ENCODE measurements around the gene ARID1B. TPM values are rescaled to one million over a fixed set of nuclear protein-coding genes. Genes with fewer than 3 reads are reported as not detected.

Gene ARID1B
- total RNA-seq, 1 donor from 2014 or later, result 16.3 TPM

- Histone ChIP-seq H3K27me3 (ENCODE audit: control insufficient read depth, insufficient read depth, low read length) (no peaks in the 10 kb centered on the region), H3K4me3 (ENCODE audit: low read depth, low read length) (no peak overlapping the region), H3K36me3 (ENCODE audit: control insufficient read depth, insufficient read depth, low read length) (no peaks in the 10 kb centered on the region)
- no peak for FAIRE-seq
- no peak for TF ChIP-seq CTCF (IDR thresholded peaks at IDR 0.05; ENCODE audit: insufficient read depth, low read length, severe bottlenecking)
- no peak for DNase-seq (ENCODE audit: low read depth)
Measured at GRCh38 chr6:157019733-157020132, 242.6 kb downstream of the ARID1B start.

- no peak for FAIRE-seq
- peak; percentile 35 for DNase-seq (ENCODE audit: low read depth)
- TF ChIP-seq CTCF (IDR thresholded peaks at IDR 0.05; ENCODE audit: insufficient read depth, low read length, severe bottlenecking), result no peak
- H3K4me3 ChIP-seq (ENCODE audit: low read depth, low read length), result peak overlapping the region; percentile 84
- H3K27me3 ChIP-seq (ENCODE audit: control insufficient read depth, insufficient read depth, low read length), result no peaks in the 10 kb centered on the region
- no peaks in the 10 kb centered on the region for H3K36me3 ChIP-seq (ENCODE audit: control insufficient read depth, insufficient read depth, low read length)
Measured at GRCh38 chr6:157020398-157020797, 243.2 kb downstream of the ARID1B start.

GRCh38 chr6:157020881-157021343 lies 243.7 kb downstream of the ARID1B start:
- Histone ChIP-seq H3K4me3 (ENCODE audit: low read depth, low read length) (peak overlapping the region; percentile 84), H3K36me3 (ENCODE audit: control insufficient read depth, insufficient read depth, low read length) (no peaks in the 10 kb centered on the region), H3K27me3 (ENCODE audit: control insufficient read depth, insufficient read depth, low read length) (no peaks in the 10 kb centered on the region)
- FAIRE-seq, result no peak
- TF ChIP-seq CTCF (IDR thresholded peaks at IDR 0.05; ENCODE audit: insufficient read depth, low read length, severe bottlenecking), result no peak
- DNase-seq (ENCODE audit: low read depth), result no peak

GRCh38 chr6:157021344-157021992 lies 244.3 kb downstream of the ARID1B start:
- no peaks in the 10 kb centered on the region for H3K27me3 ChIP-seq (ENCODE audit: control insufficient read depth, insufficient read depth, low read length)
- peak; percentile 39 for TF ChIP-seq CTCF (IDR thresholded peaks at IDR 0.05; ENCODE audit: insufficient read depth, low read length, severe bottlenecking)
- DNase-seq (ENCODE audit: low read depth), result peak; percentile 83
- no peak for FAIRE-seq
- H3K4me3 ChIP-seq (ENCODE audit: low read depth, low read length), result peak overlapping the region; percentile 84
- H3K36me3 ChIP-seq (ENCODE audit: control insufficient read depth, insufficient read depth, low read length), result no peaks in the 10 kb centered on the region

GRCh38 chr6:157021993-157022740 lies 245.0 kb downstream of the ARID1B start:
- no peak for FAIRE-seq
- Histone ChIP-seq H3K4me3 (ENCODE audit: low read depth, low read length) (peak overlapping the region; percentile 84), H3K36me3 (ENCODE audit: control insufficient read depth, insufficient read depth, low read length) (no peaks in the 10 kb centered on the region), H3K27me3 (ENCODE audit: control insufficient read depth, insufficient read depth, low read length) (no peaks in the 10 kb centered on the region)
- no peak for TF ChIP-seq CTCF (IDR thresholded peaks at IDR 0.05; ENCODE audit: insufficient read depth, low read length, severe bottlenecking)
- peak; percentile 85 for DNase-seq (ENCODE audit: low read depth)
